ENCODE measurements around the gene MOV10. TPM values are rescaled to one million over a fixed set of nuclear protein-coding genes. Genes with fewer than 3 reads are reported as not detected.

Gene MOV10
- total and polyA plus RNA-seq, 2 of the 8 experiments (the other 6 are each of a cell fraction or from before 2014, with no cell fraction given), result 57.3 to 109 TPM

DNA sequence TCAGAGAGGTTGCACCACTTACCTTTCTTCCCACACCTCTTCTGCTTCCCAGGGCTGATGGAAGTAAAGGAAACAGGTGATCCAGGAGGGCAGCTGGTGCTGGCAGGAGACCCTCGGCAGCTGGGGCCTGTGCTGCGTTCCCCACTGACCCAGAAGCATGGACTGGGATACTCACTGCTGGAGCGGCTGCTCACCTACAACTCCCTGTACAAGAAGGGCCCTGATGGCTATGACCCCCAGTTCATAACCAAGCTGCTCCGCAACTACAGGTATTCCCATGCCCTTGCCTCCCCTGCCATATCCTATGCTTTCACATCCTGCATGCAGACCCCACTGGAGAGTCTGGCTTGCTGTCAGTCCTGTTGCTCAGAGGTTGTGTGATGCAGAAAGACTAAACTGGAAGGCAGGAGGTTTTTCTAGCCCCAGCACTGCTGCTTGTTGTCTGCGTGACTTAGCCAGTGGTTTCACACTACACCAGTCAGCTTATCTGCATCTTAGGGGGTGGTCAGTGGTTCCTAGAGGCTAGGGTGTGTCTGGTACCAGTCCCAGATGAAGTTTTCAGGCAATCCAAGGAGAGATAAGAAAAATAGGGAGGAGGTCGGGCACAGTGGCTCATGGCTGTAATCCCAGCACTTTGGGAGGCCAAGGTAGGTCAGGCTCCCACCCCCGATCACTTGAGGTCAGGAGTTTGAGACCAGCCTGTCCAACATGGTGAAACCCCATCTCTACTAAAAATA, 22.3 kb downstream of the MOV10 start:
- Histone ChIP-seq H3K36me3 (ENCODE audit: control insufficient read depth in 2 of 4, insufficient read depth in 4 of 4, low read length in 3 of 4) (peaks cover 14 to 52% (median 32%) of the 10 kb centered on the region in 4 experiments), H2BK5ac (ENCODE audit: low read depth, low read length) (no peak overlapping the region), H3K79me1 (ENCODE audit: low read depth, low read length) (no peaks in the 10 kb centered on the region), H2BK12ac (ENCODE audit: low read depth, low read length) (no peak overlapping the region), H3K56ac (replicated peaks; ENCODE audit: insufficient read length, low read depth, low read length) (no peak overlapping the region), H4K8ac (ENCODE audit: extremely low read depth, insufficient read depth, low read length) (0 out of 2 replicates have a peak overlapping the region, but pooled peaks have one; percentile 8), H2BK120ac (replicated peaks; ENCODE audit: low read depth, low read length) (no peak overlapping the region), H3K4me3 (ENCODE audit: extremely low read depth in 1 of 4, insufficient read depth in 2 of 4, low read depth in 3 of 4, low read length in 4 of 4) (no peak overlapping the region), H3K18ac (ENCODE audit: extremely low read depth, low read length) (no peak overlapping the region), H3K9me3 (ENCODE audit: insufficient read depth in 2 of 2, low read depth in 1 of 2, low read length in 1 of 2) (no peaks in the 10 kb centered on the region), H3K23me2 (ENCODE audit: low read depth, low read length) (no peaks in the 10 kb centered on the region), H2BK15ac (ENCODE audit: low read length) (no peak overlapping the region), H3K14ac (ENCODE audit: insufficient read length) (no peak overlapping the region), H3K23ac (ENCODE audit: insufficient read length) (no peak overlapping the region), H3K9ac (replicated peaks in 1 of 4; ENCODE audit: extremely low read depth in 1 of 4, low read depth in 3 of 4, low read length in 3 of 4) (no peak overlapping the region), H2AK5ac (ENCODE audit: low read depth, low read length) (no peak overlapping the region), H2BK20ac (ENCODE audit: low read length) (no peak overlapping the region), H3K4ac (replicated peaks; ENCODE audit: insufficient read length, low read depth, low read length) (no peak overlapping the region), H4K20me1 (replicated peaks in 1 of 2; ENCODE audit: control insufficient read depth in 1 of 2, insufficient read depth in 2 of 2, low read length in 2 of 2) (peaks cover 12 to 29% of the 10 kb centered on the region in 2 experiments), H4K5ac (ENCODE audit: insufficient read length, low read depth, low read length) (no peak overlapping the region), H3K27me3 (replicated peaks in 1 of 4; ENCODE audit: control insufficient read depth in 3 of 4, extremely low read depth in 1 of 4, insufficient read depth in 3 of 4, low read length in 3 of 4) (peaks cover 0 to 2% (median 0%) of the 10 kb centered on the region in 4 experiments; a peak in 1 of 7 replicates), H4K91ac (replicated peaks; ENCODE audit: insufficient read length, low read length) (no peak overlapping the region), H3K4me1 (replicated peaks in 1 of 4; ENCODE audit: control insufficient read depth in 3 of 4, insufficient read depth in 4 of 4, low read length in 3 of 4) (peaks cover 3 to 33% (median 20%) of the 10 kb centered on the region in 4 experiments; a peak in 6 of 7 replicates), H3K4me2 (ENCODE audit: insufficient read depth in 1 of 2, low read depth in 2 of 2, low read length in 2 of 2) (no peak overlapping the region), H3K27ac (ENCODE audit: low read depth, low read length) (no peak overlapping the region), H2AFZ (ENCODE audit: low read length) (no peak overlapping the region), H3K79me2 (ENCODE audit: control insufficient read depth in 1 of 2, insufficient read depth in 2 of 2, low read length in 2 of 2) (no peaks in the 10 kb centered on the region)
- ChIA-PET CTCF (ENCODE audit: partially characterized antibody) (interaction anchor here (0.6 to 9.8 kb wide), 4 partner anchors 8 to 380 kb away, joined by 3 to 63 read pairs (median 4); partner anchors contain the start of gene MOV10), POLR2A (ENCODE audit: partially characterized antibody) (interaction anchor here (0.9 to 6.8 kb wide), 3 partner anchors 10 to 23 kb away, joined by 3 to 76 read pairs (median 4); partner anchors contain the start of gene MOV10)
- FAIRE-seq, result no peak
- DNase-seq (ENCODE audit: low read depth in 1 of 2, low spot score in 2 of 2), result no peak
- WGBS, 2 experiments (ENCODE audit: extremely low coverage in 1 of 2, insufficient coverage in 1 of 2, insufficient read length in 1 of 2, insufficient replicate concordance in 2 of 2, low coverage in 1 of 2, low lambda C conversion rate in 2 of 2, missing lambda C conversion rate in 1 of 2), result 93% methylated on average over 6 of the region's 7 CpGs; no CpG with 5 or more reads in 1 of the 2 experiments
- no peak for TF ChIP-seq BRCA1 (IDR thresholded peaks at IDR 0.05; ENCODE audit: low read depth, low read length)
- TF ChIP-seq CBX8 (IDR thresholded peaks at IDR 0.05; ENCODE audit: borderline replicate concordance, low read depth, low read length), result no peak
- no peak for TF ChIP-seq KDM4A (IDR thresholded peaks at IDR 0.05; ENCODE audit: low read depth, low read length, severe bottlenecking)
- TF ChIP-seq SP1 (IDR thresholded peaks at IDR 0.05; ENCODE audit: low read depth, low read length), result no peak
